GM12878 (cell line): ENCODE results near the gene SPRR3. TPM values are rescaled to one million over a fixed set of nuclear protein-coding genes. Genes with fewer than 3 reads are reported as not detected.

Experiments
- ATAC-seq: fragments of 200-7000 bp; cut with Tn5 transposase; 3 replicates; pipeline ENCODE4 v1.9.1; 2020; ENCODE audit warnings: mild to moderate bottlenecking, moderate library complexity
- BruUV-seq: library from RNA; stranded (reverse); fragments of 400-500 nt; replicated peaks from 2 replicates; lab custom pipeline; 2021; lab: Mats Ljungman, UMichigan
- CTCF ChIA-PET: fragments of 300-600 bp; sonication (Branson Sonifier 250); formaldehyde crosslinking; extraction: SDS; loops from one replicate; lab custom pipeline; 2021; ENCODE audit warnings: inconsistent platforms; lab: Yijun Ruan, JAX
- POLR2A ChIA-PET: fragments of 350-600 bp; formaldehyde crosslinking; extraction: SDS; loops from one replicate; lab custom pipeline; 2021; ENCODE audit warnings: inconsistent platforms; lab: Charles Lee
- RAD21 ChIA-PET: fragments of 300-600 bp; sonication (Branson Sonifier 250); formaldehyde crosslinking; loops from one replicate; lab custom pipeline; 2023; ENCODE audit warnings: antibody characterized with exemption; ENCODE audit not compliant: unreplicated experiment; lab: Charles Lee
- SMC1A ChIA-PET: fragments of 300-600 bp; sonication (Branson Sonifier 250); formaldehyde crosslinking; loops from one replicate; lab custom pipeline; 2023; ENCODE audit not compliant: unreplicated experiment, uncharacterized antibody; lab: Charles Lee
- DNase-seq: peaks from one replicate; pipeline ENCODE4 v3.0.0-alpha.2; 2011; ENCODE audit warnings: low read depth, low spot score
- FAIRE-seq: peaks from 3 replicates; lab custom pipeline; 2011; peaks lifted over from hg19 to GRCh38; lab: Jason Lieb, UNC
- H2AFZ ChIP-seq: 2 replicates; pipeline ENCODE4 v1.6.0; 2011; ENCODE audit warnings: low read depth, low read length, control low read depth; ENCODE audit not compliant: control insufficient read depth
- H3K27ac ChIP-seq: 2 replicates; pipeline ENCODE4 v1.5.1; 2011; ENCODE audit warnings: control low read depth; ENCODE audit not compliant: control insufficient read depth, insufficient read depth
- H3K27me3 ChIP-seq, 2 experiments: replicated peaks in 1 of 2; 2 replicates each; pipeline versions ENCODE4 v1.6.0 to v1.6.1; 2011; ENCODE audit warnings: low read length in 1 of 2; ENCODE audit not compliant: control insufficient read depth in 2 of 2, insufficient read depth in 2 of 2
- H3K36me3 ChIP-seq, 2 experiments: 2 replicates each; pipeline ENCODE4 v1.5.1; 2011; ENCODE audit warnings: low read length in 1 of 2; ENCODE audit not compliant: control insufficient read depth in 2 of 2, insufficient read depth in 2 of 2
- H3K4me1 ChIP-seq: 2 replicates; pipeline ENCODE4 v1.6.1; 2011; ENCODE audit warnings: mild to moderate bottlenecking, low read length, moderate library complexity, mixed read lengths; ENCODE audit not compliant: control insufficient read depth, insufficient read depth
- H3K4me2 ChIP-seq: 2 replicates; pipeline ENCODE4 v1.6.0; 2011; ENCODE audit warnings: control low read depth; ENCODE audit not compliant: control insufficient read depth, insufficient read depth
- H3K4me3 ChIP-seq: fragments of 200-600 bp; sonication (generic); 2 replicates; pipeline ENCODE4 v1.5.1; 2016
- H3K79me2 ChIP-seq: 2 replicates; pipeline ENCODE4 v1.6.0; 2011; ENCODE audit warnings: low read length; ENCODE audit not compliant: control insufficient read depth, insufficient read depth
- H3K9ac ChIP-seq: 2 replicates; pipeline ENCODE4 v1.8.0; 2011; ENCODE audit warnings: low read length, control low read depth, mixed read lengths; ENCODE audit not compliant: control insufficient read depth, insufficient read depth
- H3K9me3 ChIP-seq: replicated peaks from 3 replicates; pipeline ENCODE4 v1.5.1; 2011; ENCODE audit warnings: mild to moderate bottlenecking, low read length; ENCODE audit not compliant: control insufficient read depth, insufficient read depth
- H4K20me1 ChIP-seq: 2 replicates; pipeline ENCODE4 v1.6.0; 2011; ENCODE audit not compliant: control insufficient read depth, insufficient read depth
- TARDBP ChIP-seq: IDR thresholded peaks from 2 replicates; pipeline ENCODE4 v1.6.1; 2016; ENCODE audit warnings: borderline replicate concordance
- WGBS: methylation state at CpG from one replicate; pipeline ENCODE4 v1.1.6; 2016; ENCODE audit warnings: low lambda C conversion rate; ENCODE audit not compliant: insufficient replicate concordance, insufficient coverage; ENCODE audit errors: missing lambda C conversion rate; 5-methylcytosine and 5-hydroxymethylcytosine counted together
- in situ Hi-C: fragments of 300-500 bp; cut with MboI; formaldehyde crosslinking; loops from 9 replicates; pipeline ENCODE4 v1.14.3; 2018; ENCODE audit warnings: mixed read lengths
- intact Hi-C: fragments of 100-400 bp; cut with micrococcal nuclease; formaldehyde crosslinking; loops from one replicate; pipeline ENCODE4 v1.14.2; 2022; ENCODE audit not compliant: unreplicated experiment
- polyA plus RNA-seq, 11 experiments: library from polyadenylated mRNA; depleted of rRNA in 4 of 11; unstranded in 6 of 11; stranded (reverse) in 5 of 11; fragments of >200 nt; fragmentation: Nextera tagmentation in 4 of 11; fragmentation: Illumina TruSeq in 1 of 11; extraction: Ambion mirVana in 4 of 11; extraction: Trizol in 1 of 11; gene quantifications; 1 replicate in 1 of 11; 2 replicates in 10 of 11; pipeline versions ENCODE4 v1.2.1 to v1.2.3, GENCODE V29; 2011 to 2016; ENCODE audit warnings: inconsistent platforms in 2 of 11, missing spikeins in 2 of 11, low read depth in 1 of 11
- total RNA-seq, 4 experiments: library from RNA; depleted of rRNA in 3 of 4; stranded (reverse); fragments of >200 nt in 3 of 4; fragmentation: Illumina TruSeq in 1 of 4; extraction: Trizol in 1 of 4; gene quantifications; 2 replicates each; pipeline versions ENCODE4 v1.2.1 to v1.2.3, GENCODE V29; 2013 to 2021
- TF ChIP-seq, protein P1 (sequence below): fragments of 450-650 bp; IDR thresholded peaks from 2 replicates; pipeline ENCODE4 v1.6.1; 2017; ENCODE audit warnings: mild to moderate bottlenecking, moderate library complexity

Gene SPRR3
- total and polyA plus RNA-seq, 10 of the 15 experiments (the other 5 are each of a cell fraction or from before 2014, with no cell fraction given): not detected

DNA sequence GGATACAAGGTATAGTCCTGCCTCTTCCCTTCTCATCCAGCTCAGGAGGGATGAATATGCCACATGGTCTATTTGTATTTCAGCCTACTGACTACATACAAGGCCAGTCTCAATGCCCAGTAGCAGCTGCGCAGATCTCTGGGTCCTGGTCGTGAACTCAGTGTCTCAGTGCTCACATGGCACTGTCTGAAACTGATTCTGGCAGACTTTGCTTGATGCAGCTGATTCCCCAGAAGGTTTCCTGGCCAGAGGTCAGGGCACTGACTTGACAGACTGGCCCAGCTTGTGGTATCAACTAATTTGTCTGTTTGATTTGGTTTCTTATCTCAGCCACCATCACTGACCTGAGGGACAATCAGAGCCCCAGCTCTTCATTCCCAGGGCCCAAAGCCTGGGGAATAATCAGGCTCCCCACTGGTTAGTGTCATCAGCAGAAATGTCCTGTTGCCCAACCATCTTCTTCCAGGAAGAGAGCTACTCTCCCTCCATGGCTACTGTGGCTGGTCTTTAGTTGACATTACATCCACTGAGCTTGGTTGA lies 38.6 kb upstream of the SPRR3 start:
- H3K4me3 ChIP-seq: no peak overlapping the region
- no peak overlapping the region for H3K4me2 ChIP-seq
- WGBS: 19% methylated on average over 2 of the region's 2 CpGs
- ChIA-PET SMC1A (no interaction called here), CTCF (interaction anchor here (7.6 kb wide), 1 partner anchor 229 kb away, joined by 66 read pairs; no protein-coding TSS in a partner anchor), POLR2A (no interaction called here), RAD21 (interaction anchor here (0.9 to 2.0 kb wide), 3 partner anchors 96 to 229 kb away, joined by 4 to 8 read pairs (median 6); no protein-coding TSS in a partner anchor)
- FAIRE-seq: no peak
- in situ Hi-C loops: no loop called here
- peaks cover 3% of the 10 kb centered on the region; the same call in 1 of the 2 replicates for H3K4me1 ChIP-seq
- no peaks in the 10 kb centered on the region for H3K9me3 ChIP-seq
- no peaks in the 10 kb centered on the region for H3K36me3 ChIP-seq
- no peak overlapping the region for H3K27ac ChIP-seq
- ATAC-seq: no peak
- no peaks in the 10 kb centered on the region for H4K20me1 ChIP-seq
- no TSS peak for BruUV-seq
- no peak for DNase-seq
- H2AFZ ChIP-seq: no peak overlapping the region
- no peaks in the 10 kb centered on the region for H3K79me2 ChIP-seq
- H3K9ac ChIP-seq: no peak overlapping the region
- peaks cover 0 to 2% of the 10 kb centered on the region in 2 experiments; a peak in 1 of 4 replicates for H3K27me3 ChIP-seq
- intact Hi-C loops: loop anchor here (10.0 kb wide), 1 partner anchor 262 kb away; no protein-coding TSS in a partner anchor
- TF ChIP-seq, protein P1, sequence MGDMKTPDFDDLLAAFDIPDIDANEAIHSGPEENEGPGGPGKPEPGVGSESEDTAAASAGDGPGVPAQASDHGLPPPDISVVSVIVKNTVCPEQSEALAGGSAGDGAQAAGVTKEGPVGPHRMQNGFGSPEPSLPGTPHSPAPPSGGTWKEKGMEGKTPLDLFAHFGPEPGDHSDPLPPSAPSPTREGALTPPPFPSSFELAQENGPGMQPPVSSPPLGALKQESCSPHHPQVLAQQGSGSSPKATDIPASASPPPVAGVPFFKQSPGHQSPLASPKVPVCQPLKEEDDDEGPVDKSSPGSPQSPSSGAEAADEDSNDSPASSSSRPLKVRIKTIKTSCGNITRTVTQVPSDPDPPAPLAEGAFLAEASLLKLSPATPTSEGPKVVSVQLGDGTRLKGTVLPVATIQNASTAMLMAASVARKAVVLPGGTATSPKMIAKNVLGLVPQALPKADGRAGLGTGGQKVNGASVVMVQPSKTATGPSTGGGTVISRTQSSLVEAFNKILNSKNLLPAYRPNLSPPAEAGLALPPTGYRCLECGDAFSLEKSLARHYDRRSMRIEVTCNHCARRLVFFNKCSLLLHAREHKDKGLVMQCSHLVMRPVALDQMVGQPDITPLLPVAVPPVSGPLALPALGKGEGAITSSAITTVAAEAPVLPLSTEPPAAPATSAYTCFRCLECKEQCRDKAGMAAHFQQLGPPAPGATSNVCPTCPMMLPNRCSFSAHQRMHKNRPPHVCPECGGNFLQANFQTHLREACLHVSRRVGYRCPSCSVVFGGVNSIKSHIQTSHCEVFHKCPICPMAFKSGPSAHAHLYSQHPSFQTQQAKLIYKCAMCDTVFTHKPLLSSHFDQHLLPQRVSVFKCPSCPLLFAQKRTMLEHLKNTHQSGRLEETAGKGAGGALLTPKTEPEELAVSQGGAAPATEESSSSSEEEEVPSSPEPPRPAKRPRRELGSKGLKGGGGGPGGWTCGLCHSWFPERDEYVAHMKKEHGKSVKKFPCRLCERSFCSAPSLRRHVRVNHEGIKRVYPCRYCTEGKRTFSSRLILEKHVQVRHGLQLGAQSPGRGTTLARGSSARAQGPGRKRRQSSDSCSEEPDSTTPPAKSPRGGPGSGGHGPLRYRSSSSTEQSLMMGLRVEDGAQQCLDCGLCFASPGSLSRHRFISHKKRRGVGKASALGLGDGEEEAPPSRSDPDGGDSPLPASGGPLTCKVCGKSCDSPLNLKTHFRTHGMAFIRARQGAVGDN: no peak
- TF ChIP-seq TARDBP: no peak
